ENCODE data around the gene DHRSX.

DNA sequence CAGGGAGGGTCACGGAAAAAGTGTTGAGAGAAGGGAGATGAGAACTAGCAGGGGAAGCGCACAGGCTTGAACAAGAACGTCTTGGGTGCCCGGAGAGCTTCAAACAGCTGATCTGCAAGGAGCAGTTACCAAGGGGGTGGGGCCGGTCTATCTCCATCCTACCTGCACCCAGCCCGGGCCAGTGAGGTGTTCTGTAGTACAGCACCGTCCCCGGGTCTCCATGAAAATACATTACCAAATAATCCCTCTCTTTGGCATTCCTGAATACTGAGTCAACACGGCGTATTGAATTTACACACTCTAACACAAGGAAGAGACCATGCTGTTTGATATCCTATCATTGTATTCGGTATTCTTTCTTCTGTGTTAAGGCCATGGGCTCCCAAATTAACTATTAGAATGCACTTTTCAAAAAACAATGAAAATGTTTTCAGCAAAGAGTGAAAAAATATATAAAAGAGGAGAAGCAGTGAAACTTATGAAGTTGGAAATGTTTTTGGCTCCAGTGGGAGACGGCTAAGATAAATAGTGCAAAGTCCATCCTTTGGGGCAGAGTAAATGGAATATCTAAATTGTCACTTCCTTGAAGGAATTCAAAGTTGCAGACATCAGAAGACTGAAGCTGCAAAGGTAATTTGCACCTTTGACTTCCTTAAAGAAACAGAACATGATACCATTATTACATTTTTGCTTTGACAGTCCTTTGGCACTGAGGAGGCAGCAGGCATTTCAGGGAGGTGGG, 90.3 kb downstream of the DHRSX start:
- no peak for TF ChIP-seq CEBPB (IDR thresholded peaks at IDR 0.05)
- no peak for TF ChIP-seq KDM5A (IDR thresholded peaks at IDR 0.05)
- TF ChIP-seq, protein P1, sequence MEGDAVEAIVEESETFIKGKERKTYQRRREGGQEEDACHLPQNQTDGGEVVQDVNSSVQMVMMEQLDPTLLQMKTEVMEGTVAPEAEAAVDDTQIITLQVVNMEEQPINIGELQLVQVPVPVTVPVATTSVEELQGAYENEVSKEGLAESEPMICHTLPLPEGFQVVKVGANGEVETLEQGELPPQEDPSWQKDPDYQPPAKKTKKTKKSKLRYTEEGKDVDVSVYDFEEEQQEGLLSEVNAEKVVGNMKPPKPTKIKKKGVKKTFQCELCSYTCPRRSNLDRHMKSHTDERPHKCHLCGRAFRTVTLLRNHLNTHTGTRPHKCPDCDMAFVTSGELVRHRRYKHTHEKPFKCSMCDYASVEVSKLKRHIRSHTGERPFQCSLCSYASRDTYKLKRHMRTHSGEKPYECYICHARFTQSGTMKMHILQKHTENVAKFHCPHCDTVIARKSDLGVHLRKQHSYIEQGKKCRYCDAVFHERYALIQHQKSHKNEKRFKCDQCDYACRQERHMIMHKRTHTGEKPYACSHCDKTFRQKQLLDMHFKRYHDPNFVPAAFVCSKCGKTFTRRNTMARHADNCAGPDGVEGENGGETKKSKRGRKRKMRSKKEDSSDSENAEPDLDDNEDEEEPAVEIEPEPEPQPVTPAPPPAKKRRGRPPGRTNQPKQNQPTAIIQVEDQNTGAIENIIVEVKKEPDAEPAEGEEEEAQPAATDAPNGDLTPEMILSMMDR (IDR thresholded peaks at IDR 0.05): no peak

All from A549 (cell line).